ENCODE measurements around the gene ARHGAP40.
"Not testable (repeated sequence)": the region's sequence is repeated elsewhere in the genome, so short reads cannot be mapped to it uniquely, and the experiment has no call there.

Gene ARHGAP40

DNA sequence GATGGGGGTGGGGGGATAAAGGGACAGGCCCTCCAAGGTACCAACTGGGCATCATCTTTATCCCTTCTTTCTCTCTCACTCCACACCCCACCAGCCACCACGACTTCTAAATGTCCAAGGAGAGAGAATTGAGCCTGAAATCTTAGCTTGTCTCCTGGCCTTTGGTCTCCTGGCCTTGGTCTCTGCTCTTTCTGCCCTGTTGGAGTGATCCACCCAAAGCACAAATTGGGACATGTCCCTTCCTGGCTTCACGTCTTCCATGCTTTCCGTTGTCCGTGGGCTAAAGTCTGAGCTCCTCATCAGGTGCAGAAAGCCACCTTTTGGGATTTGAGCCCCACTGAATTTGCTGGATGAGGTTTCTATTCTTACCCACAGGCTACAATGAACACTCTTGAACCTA, 12.3 kb upstream of the ARHGAP40 start:
- DNase-seq = no peak

DNA sequence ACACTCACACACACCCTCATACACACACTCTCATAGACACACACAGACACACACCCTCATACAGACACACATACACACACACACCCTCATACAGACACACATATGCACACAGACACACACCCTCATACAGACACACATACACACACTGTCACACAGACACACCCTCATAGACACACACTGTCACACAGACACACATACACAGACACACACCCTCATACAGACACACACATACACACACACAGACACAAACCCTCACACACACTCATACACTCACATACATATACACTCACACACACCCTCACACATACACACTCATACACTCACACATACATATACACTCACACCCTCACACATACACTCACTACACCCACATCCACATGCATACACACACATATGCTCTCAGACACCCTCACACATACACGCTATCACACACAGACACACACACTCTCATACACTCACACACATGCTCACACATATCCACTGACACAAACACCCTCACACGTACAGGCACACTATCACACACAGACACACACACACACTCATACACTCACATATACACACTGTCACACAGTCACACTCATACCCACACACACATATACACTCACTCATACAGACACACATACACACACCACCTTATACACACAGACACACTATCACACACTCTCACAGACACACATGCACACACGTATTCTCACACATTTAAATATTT, 11.5 kb upstream of the ARHGAP40 start:
- DNase-seq = no peak

DNA sequence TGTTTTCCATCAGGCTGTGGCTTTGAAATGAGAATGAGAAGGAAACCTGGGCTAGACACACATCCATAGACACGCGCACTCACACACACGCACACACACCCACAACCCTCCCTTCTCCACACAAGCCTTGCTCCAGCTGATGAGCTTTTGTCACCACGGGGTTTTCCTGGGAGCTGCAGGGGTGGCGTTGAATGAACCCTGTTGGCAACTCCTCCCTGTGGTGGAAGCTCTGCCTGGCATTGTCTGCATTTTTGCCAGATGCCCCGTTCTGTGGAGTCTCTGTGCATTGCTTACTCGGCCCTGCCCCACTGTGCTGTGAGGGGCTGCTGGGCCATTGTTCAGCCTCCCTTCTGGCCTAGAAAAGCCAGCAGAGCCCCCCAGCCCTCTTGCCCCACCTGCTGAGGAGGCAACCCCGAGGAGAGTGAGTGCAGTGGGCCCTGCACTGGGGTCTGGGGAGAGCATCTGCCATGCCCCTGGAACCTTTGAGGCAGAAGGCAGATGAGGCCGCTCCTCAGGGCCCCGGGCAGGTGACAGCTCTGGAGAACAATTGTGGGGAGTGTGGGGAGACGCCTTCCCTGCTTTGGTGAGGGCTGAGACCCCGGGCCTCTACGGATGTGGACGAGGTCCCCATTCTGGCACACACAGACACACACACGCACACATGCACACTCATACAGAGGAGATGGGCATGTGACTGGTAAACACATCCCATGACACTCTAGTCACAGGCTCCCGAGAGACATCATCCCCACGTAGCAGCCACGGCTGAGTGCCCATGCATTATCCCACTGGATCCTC, 10.7 kb upstream of the ARHGAP40 start:
- no peak for DNase-seq

DNA sequence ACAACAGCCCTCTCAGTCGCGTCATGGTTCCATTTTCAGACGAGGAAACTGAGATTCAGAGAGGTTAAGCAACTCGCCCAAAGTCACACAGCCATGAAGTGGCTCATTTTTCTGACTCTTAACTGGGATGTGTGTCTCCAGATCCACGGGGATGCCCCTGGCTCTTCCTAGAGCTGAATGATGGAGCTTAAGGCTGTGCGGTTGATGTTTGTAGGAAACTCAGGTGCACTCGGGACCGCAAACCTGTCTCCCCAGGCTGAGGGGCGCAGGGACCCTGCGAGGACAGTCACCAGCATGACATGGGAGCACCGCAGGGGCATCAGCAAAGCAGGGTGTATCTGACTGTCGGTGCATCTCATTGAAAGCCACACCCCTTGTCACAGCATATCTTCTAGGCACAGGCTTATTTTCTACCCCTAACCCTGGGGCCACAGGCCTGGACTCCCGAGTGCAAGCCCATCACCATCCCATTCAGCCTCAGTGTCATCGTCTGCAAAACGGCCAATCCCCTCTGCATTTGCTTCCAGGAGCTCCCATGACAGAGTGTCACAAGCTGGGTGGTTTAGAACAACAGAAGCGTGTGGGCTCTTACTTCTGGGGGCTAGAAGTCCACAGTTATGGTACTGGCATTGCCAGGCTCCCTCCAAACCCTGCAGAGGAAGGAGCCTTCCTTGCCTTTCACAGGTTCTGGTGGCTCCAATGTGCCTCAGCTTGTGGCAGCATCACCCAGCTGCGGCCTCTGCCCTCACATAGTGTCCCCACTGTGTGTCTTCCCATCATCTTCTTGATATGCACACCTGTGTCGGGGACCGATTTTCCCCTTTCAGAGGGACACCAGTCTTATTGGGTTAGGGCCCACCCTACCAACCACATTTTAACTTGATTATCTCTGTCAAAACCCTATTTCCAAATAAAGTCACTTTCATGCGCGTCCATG, 9.9 kb upstream of the ARHGAP40 start:
- DNase-seq = no peak

DNA sequence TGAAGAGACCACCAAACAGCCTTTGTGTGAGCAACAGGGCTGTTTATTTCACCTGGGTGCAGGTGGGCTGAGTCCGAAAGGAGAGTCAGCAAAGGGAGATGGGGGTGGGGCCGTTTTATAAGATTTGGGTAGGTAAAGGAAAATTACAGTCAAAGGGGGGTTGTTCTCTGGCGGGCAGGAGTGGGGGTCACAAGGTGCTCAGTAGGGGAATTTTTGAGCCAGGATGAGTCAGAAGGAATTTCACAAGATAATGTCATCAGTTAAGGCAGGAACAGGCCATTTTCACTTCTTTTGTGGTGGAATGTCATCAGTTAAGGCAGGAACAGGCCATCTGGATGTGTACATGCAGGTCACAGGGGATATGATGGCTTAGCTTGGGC, 9.2 kb upstream of the ARHGAP40 start:
- DNase-seq = not testable (repeated sequence)

DNA sequence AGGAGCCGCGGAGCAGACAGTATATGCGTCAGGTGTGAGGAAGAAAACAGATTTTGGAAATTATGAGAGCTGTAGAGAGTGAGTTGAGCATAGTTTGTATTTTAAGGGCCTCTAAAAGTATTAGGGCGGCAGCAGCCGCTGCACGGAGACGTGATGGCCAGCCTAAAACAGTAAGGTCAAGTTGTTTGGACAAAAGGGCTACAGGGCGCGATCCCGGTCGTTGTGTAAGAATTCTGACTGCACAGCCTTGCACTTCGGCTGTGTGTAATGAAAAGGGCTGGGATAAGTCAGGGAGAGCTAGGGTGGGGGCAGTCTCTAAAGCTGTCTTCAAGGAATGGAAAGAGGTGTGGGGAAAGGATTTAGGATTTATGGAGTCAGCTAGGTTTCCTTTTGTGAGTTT, 7.3 kb upstream of the ARHGAP40 start:
- DNase-seq = not testable (repeated sequence)

DNA sequence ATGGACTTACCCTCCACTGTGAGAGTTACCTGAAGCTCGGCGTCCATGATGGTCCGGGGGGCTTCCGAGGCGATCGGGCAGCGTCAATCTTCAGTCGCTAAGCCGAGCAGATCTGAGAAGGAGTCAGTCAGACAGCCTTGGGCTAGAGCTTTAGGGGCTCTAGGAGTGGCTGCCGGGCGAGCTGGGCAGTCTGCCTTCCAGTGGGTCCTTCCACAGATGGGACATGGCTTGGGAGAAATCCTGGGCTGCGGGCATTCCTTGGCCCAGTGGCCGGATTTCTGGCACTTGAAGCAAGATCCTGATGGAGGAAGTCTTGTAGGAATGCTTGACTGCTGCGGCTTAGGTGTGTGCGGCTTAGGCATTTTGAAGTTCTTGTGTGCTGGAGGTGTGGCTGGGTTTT, 5.7 kb upstream of the ARHGAP40 start:
- DNase-seq = not testable (repeated sequence)

DNA sequence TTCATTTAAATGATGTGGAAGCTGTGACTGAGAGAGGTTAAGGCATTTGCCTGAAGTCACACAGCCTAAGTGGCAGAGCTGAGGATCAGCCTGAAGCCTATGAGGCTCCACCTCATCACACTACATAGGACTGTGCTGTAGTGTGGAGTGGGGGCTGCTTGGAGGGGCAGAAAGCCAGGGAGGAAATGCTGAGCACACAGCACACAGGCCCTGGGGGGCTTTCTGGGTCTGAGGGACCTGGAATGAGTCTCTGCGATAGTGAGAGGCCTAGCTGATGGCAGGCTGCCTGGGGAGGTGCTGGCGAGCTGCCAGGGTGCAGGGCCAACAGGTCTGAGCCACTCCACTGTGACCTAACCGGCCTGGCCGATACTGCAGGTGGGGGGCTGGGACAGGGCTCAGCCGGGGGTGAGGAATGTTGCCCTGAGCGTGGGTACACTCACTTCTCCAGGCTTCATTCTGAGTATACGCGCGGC, 2.2 kb upstream of the ARHGAP40 start:
- DNase-seq = no peak

DNA sequence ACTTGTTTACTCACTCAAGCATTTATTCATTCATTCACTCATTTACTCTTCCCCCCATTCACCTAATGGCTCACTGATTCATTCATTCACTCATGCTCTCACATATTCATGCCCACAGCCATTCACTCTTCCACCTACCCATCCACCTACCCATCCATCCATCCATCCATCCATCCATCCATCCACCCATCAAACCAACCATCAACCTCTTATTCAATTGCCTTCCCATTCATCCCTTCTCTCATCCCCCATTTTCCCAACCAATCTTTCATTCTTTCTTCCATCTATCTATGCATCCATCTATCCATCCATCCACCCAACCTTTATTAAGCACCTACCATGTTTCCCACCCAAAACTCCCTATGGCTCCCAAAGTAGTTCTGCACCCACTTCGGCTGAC, 1.6 kb upstream of the ARHGAP40 start:
- DNase-seq = no peak

DNA sequence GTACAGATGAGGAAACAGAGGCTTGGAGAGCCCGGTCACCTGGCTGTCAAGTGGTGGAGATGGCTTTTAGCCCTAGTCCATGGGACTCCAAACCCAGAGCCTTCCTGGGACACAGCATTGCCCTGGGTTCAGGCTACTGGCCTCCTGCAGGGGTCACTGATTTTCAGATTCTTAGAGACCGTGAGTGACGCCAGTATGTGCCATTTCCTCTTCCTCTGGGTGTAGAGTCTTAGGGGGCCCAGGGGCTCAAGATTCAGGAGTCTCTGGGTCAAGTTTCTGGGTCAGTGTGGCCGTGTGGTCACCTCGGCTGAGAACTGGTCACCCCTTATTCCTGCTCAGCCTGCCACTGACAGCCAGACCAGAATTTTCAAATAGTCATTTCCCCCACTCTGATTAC, 574 bp downstream of the ARHGAP40 start:
- no peak for DNase-seq

DNA sequence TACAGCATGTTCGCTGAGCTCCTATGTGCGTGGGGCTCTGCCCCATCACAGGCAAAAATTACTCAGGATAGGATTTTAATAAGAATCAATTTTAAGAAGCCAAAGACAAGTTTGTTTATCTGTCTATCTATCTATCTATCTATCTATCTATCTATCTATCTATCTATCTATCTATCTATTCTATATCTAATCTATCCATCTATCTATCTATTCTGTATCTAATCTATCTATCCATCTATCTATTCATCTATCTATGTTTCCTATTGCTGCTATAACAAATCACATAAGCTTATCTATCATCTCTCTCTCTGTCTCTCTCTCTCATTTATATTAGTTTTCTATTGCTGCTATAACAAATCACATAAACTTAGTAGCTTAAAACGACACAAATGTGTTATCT, 1.7 kb downstream of the ARHGAP40 start:
- DNase-seq = no peak

DNA sequence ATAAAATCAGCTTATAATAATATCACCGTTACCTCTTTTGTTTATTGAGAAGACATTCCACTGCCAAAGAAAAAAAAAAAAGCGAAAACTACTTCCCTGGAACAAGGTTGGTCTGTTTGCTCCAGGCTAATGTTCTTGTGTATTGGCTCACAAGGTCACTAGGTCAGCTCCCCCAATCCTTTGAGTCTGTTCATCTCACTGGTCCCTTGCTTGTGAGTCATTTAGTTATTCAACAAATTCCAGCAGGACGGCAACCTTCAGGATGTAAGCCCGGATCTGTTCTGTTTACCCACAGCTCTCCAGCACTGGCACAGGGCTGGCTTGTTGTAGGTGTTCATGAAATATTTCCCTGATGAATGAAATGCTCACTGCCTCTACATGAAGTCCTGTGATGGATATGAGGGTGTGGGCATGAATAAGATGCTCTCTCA, 3.3 kb downstream of the ARHGAP40 start:
- DNase-seq = no peak

DNA sequence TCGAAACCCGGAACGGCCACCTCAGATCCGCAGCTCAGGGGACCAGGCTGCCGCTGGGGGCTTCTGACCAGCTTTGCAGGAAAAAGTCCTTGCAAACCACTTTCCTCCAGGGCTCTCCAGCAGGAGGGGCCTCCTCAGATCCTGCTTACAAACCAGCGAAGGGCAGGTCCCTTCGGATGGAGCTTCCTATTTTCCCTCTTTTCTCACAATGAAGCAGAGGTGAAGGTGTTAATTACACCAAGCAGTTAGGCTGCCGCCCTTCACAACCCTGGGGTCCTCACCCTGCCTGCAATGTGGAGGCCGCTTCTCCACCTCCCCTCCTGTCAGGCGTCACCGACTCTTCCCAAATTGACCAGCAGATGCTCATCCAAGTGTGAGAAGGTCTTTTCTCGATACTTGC, 5.7 kb downstream of the ARHGAP40 start:
- DNase-seq = no peak

DNA sequence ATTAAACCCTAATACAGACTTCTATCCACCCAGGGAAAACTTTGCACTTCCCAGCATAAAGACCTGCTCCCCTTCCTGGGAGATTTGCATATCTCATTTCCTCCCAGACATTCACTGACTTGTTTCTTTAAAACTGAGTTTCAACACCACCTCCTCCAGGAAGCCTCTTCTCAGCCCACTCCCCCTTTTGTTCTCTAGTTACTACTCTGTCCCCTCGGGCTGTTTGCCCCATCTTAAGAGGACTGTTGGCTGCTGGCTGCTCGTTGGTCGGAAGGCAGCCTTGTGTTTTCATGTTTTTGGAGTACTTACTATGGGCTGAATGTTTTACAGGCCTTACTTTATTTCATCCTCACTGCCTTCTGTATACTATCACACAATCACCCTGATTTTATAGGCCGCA, 6.6 kb downstream of the ARHGAP40 start:
- no peak for DNase-seq

DNA sequence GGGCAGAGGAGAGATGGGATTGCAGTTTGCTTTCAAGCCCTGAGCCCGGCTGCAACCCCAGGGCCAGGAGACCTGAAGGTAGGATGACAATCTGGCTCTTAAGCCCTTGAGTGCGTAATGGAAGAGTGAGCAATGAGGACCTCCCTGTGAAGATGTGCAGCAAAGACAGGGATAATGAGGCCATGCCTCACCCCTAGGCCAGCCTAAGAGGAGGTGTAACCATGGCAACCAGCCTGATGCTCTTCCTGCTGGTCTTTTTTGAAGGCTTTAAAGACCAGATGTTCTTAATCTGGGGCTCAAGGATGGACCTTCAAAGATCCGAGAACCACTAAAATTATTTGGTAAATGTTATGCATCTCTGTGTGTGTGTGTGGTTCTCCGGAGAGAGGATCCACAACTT, 8.2 kb downstream of the ARHGAP40 start:
- no peak for DNase-seq

DNA sequence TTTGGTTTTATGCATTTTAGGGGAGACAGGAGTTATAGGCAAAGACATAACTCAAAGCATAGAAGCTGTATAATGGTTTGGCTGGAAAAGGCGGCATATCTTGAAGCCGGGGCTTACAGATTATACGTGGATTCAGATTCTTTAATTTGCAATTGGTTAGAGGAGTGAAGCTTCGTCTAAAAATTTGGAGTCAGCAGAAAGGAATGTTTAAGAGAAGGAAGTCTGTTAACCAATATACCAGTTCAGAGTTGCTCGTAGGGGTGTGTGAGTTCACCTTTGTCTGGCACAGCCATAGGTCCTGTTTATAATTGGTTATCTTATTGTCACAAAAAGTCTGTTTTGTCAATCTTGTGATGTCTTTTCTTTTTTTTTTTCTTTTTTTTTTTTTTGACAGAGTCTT, 8.9 kb downstream of the ARHGAP40 start:
- DNase-seq = no peak

DNA sequence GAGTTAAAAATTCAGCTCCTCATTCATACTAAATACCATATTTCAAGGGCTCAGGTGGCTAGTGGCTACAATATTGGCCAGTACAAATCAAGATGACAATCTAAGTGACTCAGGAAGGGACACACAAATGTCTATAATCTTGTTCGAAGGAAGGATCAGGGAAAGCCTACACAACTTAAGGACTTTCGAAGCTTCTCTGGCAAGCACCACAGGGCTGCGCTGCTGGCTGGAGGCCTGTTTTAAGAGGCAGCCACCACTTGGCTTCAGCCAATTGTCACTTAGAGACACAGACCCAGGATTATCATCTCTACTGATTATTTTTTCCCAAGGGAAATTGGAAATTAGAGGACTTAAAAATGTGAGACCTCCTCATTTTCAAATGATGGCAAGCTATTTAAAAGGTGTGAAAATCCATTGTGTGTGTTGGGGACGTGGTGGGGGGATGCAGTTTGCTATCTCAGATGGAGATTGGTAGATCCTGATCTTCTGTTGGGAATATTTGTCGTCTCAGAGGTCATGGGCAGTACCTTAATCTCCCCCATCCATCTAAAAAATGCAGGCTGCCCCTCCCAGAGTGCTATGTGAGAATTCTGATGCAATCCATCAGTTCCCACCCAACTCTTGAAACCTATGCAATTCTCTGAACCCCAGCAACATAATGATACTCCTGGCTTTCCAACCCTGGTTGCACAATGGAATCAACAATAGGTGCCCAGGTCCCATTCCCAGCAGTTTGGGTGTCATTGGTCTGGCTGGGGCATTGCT, 11.3 kb downstream of the ARHGAP40 start:
- no peak for DNase-seq

DNA sequence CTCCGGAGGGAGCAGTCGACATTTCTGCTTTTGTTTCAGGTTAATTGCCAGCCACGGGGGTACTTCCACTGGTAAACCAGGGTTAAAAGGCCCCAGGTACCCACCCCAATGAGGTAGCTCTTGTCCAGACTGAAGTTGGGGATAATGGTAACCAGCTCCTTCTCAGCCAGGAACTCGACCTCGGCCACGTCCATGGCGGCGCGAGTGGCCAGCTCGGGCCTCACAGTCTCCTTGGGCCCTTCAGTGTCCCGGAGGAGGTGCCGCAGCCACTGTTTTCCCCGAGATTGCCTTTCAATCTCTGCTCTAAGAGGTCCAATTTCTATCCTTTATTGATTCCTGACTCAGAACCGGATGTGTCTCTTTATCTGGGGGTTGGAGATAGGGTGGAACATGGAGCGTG, 13.7 kb downstream of the ARHGAP40 start:
- DNase-seq = no peak

DNA sequence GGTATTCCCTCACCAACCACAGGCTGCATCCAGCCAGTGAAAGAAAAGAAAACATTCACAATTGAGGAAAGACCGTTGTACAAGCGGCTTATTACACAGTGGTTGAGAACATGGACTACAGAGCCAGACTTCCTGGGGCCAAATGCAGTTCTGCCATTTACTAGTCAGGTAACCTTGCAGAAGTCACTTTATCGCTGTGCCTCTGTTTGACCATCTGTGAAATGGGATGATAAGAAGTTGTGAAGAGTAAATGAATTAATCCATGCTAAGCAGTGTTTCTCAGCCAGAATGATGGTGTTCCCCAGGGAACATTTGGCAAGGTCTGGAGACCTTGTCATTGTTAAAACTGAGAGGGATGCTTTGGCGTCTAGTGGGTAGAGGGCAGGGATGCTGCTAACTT, 14.8 kb downstream of the ARHGAP40 start:
- DNase-seq = no peak

DNA sequence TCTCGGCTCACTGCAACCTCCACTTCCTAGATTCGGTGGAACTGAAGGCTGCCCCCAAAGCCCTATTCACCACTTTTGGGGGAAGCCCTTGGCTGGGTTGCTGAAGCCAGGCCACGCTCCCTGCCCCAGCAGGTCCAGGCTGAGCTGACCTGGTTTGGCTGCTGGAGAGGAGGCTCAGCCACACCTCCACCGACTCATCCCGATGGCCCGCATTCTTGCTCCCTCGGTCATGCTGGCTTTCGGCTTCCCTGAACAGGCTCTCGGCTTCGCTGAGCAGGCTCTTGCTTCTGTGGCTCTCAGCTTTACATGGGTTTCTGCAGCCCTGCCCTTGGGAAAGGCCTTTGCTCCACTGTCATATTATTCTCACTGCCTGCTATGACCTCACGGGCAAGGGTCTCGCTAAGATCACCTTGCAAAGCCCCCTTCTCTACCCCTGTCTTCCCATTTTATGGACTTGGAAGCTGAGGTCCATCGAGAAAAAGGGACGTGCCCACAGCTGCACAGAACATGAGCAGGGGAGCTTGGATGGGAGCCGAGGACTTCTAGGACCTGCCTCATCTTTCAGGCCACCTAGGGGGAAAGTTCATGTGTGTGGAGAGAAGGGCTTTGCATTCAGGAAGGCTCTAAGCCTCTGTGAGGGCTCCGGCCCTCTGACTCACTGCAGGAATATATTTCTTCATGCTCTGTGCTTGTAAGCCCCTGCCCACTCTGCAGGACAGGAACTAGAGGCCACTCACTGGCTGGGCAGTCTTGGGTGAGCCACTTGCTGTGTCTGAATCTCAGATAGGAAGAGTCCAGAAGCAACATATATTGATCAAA, 15.6 kb downstream of the ARHGAP40 start:
- DNase-seq = no peak

DNA sequence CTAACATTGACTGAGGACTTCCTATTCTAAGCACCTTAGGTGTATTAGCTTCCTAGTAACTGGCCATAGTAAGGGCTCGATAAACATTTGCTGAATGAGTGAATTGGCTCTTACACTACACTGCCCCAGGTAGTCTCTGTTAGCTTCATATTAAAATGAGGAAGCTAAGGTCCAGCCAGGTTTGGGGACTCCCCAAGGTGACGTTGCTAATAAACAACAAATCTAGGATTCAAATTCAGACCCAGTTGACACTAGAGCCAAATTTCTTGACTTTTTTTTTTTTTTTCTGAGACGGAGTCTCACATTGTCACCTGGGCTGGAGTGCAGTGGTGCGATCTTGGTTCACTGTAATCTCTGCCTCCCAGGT, 16.2 kb downstream of the ARHGAP40 start:
- DNase-seq = no peak

DNA sequence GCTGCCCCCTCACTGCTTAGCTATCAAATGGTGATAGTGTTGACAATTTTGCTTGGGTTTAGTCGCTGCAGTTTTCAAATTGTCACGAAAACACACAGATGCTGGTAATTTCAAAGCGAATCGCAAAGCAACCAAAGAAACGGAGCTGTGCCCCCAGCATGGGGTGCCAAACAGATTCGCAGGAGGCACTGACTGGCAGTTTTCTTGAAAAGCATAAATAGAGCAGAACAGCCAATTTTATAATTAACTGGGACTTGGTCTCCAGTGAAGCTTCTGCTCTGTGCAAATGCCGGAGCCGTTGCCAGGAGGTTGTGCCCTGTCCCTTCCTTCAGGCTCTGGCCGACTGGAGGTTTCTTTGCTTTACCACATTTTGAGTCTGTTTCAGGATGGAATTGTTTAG, 18.8 kb downstream of the ARHGAP40 start:
- DNase-seq = no peak

Data from T1000 (cell line).